ENCODE results near the gene CALCR.
"Not testable (repeated sequence)": the region's sequence is repeated elsewhere in the genome, so short reads cannot be mapped to it uniquely, and the experiment has no call there.

Gene CALCR

GRCh38 chr7:93591224-93592050, 16.9 kb upstream of the CALCR start (continued):
- TF ChIP-seq ZNF2 (tag by site-specific recombination; IDR thresholded peaks at IDR 0.05) (peak; percentile 65; the same call in 1 of the 2 replicates), ZNF610 (tag by site-specific recombination; IDR thresholded peaks at IDR 0.05; ENCODE audit: borderline replicate concordance) (0 out of 2 replicates have a peak, but pooled peaks have one; percentile 40), ZEB2 (tag by site-specific recombination; IDR thresholded peaks at IDR 0.05) (peak; percentile 19; the same call in 1 of the 2 replicates), ZBTB17 (tag by site-specific recombination; IDR thresholded peaks at IDR 0.05) (peak; percentile 72), ZFP69B (tag by site-specific recombination; IDR thresholded peaks at IDR 0.05) (peak; percentile 64; the same call in 1 of the 2 replicates), ZSCAN5A (tag by site-specific recombination; IDR thresholded peaks at IDR 0.05) (peak; percentile 48; the same call in 1 of the 2 replicates), SP2 (tag by site-specific recombination; IDR thresholded peaks at IDR 0.05) (peak; percentile 32), ZNF324 (tag by site-specific recombination; IDR thresholded peaks at IDR 0.05) (0 out of 2 replicates have a peak, but pooled peaks have one; percentile 32)

GRCh38 chr7:93586479-93586865, 11.9 kb upstream of the CALCR start:
- POLR2A ChIA-PET; H3K9me3 ChIP-seq (ENCODE audit: control insufficient read depth, insufficient read depth, low read depth, low read length); H3K36me3 ChIP-seq (ENCODE audit: control insufficient read depth in 2 of 2, insufficient read depth in 1 of 2, low read length in 2 of 2); H3K4me1 ChIP-seq (ENCODE audit: control insufficient read depth, insufficient read depth, low read length); CTCF ChIA-PET; H3K27ac ChIP-seq (ENCODE audit: extremely low read depth, low read depth, low read length); H3K4me3 ChIP-seq (ENCODE audit: low read depth, low read length): not testable (repeated sequence)

- H3K4me1 ChIP-seq (ENCODE audit: control insufficient read depth, insufficient read depth, low read length); H3K27ac ChIP-seq (ENCODE audit: extremely low read depth, low read depth, low read length); H3K36me3 ChIP-seq (ENCODE audit: control insufficient read depth in 2 of 2, insufficient read depth in 1 of 2, low read length in 2 of 2); H3K4me3 ChIP-seq (ENCODE audit: low read depth, low read length); CTCF ChIA-PET; H3K9me3 ChIP-seq (ENCODE audit: control insufficient read depth, insufficient read depth, low read depth, low read length); POLR2A ChIA-PET: not testable (repeated sequence)
Observed at GRCh38 chr7:93585694-93586478, 11.4 kb upstream of the CALCR start.

GRCh38 chr7:93579431-93579830, 4.9 kb upstream of the CALCR start:
- H3K4me3 ChIP-seq (ENCODE audit: low read depth, low read length), result no peak overlapping the region
- no peak overlapping the region for H3K27ac ChIP-seq (ENCODE audit: extremely low read depth, low read depth, low read length)
- ChIA-PET CTCF (no interaction called here), POLR2A (no interaction called here)
- no peaks in the 10 kb centered on the region for H3K36me3 ChIP-seq (ENCODE audit: control insufficient read depth in 2 of 2, insufficient read depth in 1 of 2, low read length in 2 of 2)
- H3K4me1 ChIP-seq (ENCODE audit: control insufficient read depth, insufficient read depth, low read length), result no peaks in the 10 kb centered on the region
- H3K9me3 ChIP-seq (ENCODE audit: control insufficient read depth, insufficient read depth, low read depth, low read length), result no peaks in the 10 kb centered on the region
- no peak for TF ChIP-seq ZNF704 (tag by site-specific recombination; IDR thresholded peaks at IDR 0.05)
- TF ChIP-seq GFI1B (tag by site-specific recombination; IDR thresholded peaks at IDR 0.05), result no peak
- no peak for TF ChIP-seq PRDM1 (tag by site-specific recombination; IDR thresholded peaks at IDR 0.05)
- no peak for TF ChIP-seq ZBTB11 (tag by site-specific recombination; conservative IDR thresholded peaks at IDR 0.05; ENCODE audit: low read depth)
- TF ChIP-seq ZNF423 (tag by site-specific recombination; IDR thresholded peaks at IDR 0.05), result no peak
- no peak for TF ChIP-seq ZNF658 (tag by site-specific recombination; IDR thresholded peaks at IDR 0.05)
- TF ChIP-seq ZNF324 (tag by site-specific recombination; IDR thresholded peaks at IDR 0.05), result no peak
- TF ChIP-seq TCF7L2 (IDR thresholded peaks at IDR 0.05; ENCODE audit: borderline replicate concordance, low read depth, low read length), result no peak
- no peak for TF ChIP-seq MYNN (tag by site-specific recombination; IDR thresholded peaks at IDR 0.05; ENCODE audit: borderline replicate concordance)
- TF ChIP-seq EGR2 (tag by site-specific recombination; IDR thresholded peaks at IDR 0.05; ENCODE audit: low read depth), result no peak
- TF ChIP-seq ZNF776 (tag by site-specific recombination; IDR thresholded peaks at IDR 0.05; ENCODE audit: borderline replicate concordance), result no peak
- TF ChIP-seq ZNF18 (tag by site-specific recombination; IDR thresholded peaks at IDR 0.05), result no peak
- TF ChIP-seq SP3 (tag by site-specific recombination; IDR thresholded peaks at IDR 0.05), result no peak
- TF ChIP-seq ZNF501 (tag by site-specific recombination; IDR thresholded peaks at IDR 0.05), result no peak

All from HEK293 (cell line).